GM18526 (cell line): ENCODE data around the gene AUTS2.

Experiments
- POLR2A ChIP-seq: IDR thresholded peaks from 3 replicates; pipeline ENCODE4 v1.6.1; 2011; ENCODE audit not compliant: insufficient read length; ENCODE audit errors: extremely low read depth

AUTS2 gene

GRCh38 chr7:70240873-70241272 is 642.6 kb downstream of the AUTS2 start:
- no peak for TF ChIP-seq POLR2A

- TF ChIP-seq POLR2A = no peak
Observed at GRCh38 chr7:70241536-70242175, 643.4 kb downstream of the AUTS2 start.

- no peak for TF ChIP-seq POLR2A
Observed at GRCh38 chr7:70242826-70243225, 644.6 kb downstream of the AUTS2 start.

- TF ChIP-seq POLR2A = no peak
Observed at GRCh38 chr7:70243443-70243842, 645.2 kb downstream of the AUTS2 start.

- no peak for TF ChIP-seq POLR2A
Observed at GRCh38 chr7:70257921-70258320, 659.6 kb downstream of the AUTS2 start.

- no peak for TF ChIP-seq POLR2A
Observed at GRCh38 chr7:70259502-70259901, 661.2 kb downstream of the AUTS2 start.

- TF ChIP-seq POLR2A = no peak
Observed at GRCh38 chr7:70263471-70264255, 665.4 kb downstream of the AUTS2 start.

- TF ChIP-seq POLR2A = no peak
Observed at GRCh38 chr7:70266186-70266585, 667.9 kb downstream of the AUTS2 start.

GRCh38 chr7:70267381-70268120 is 669.3 kb downstream of the AUTS2 start:
- no peak for TF ChIP-seq POLR2A

- TF ChIP-seq POLR2A = no peak
Observed at GRCh38 chr7:70268179-70268578, 669.9 kb downstream of the AUTS2 start.

GRCh38 chr7:70270149-70270548 is 671.9 kb downstream of the AUTS2 start:
- TF ChIP-seq POLR2A = no peak

GRCh38 chr7:70271617-70272081 is 673.4 kb downstream of the AUTS2 start:
- no peak for TF ChIP-seq POLR2A

GRCh38 chr7:70285187-70285586 is 686.9 kb downstream of the AUTS2 start:
- TF ChIP-seq POLR2A = no peak

- TF ChIP-seq POLR2A = no peak
Observed at GRCh38 chr7:70285854-70286253, 687.6 kb downstream of the AUTS2 start.

- no peak for TF ChIP-seq POLR2A
Observed at GRCh38 chr7:70288781-70289456, 690.6 kb downstream of the AUTS2 start.
